LoVo (cell line): ENCODE measurements around the gene COMMD10.

Source experiments
- DNase-seq: peaks from one replicate; pipeline ENCODE4 v3.0.0-alpha.2; 2016; ENCODE audit warnings: low spot score

The COMMD10 gene

GRCh38 chr5:116292321-116292720 lies 207.5 kb downstream of the COMMD10 start:
- no peak for DNase-seq

GRCh38 chr5:116296335-116297072 lies 211.7 kb downstream of the COMMD10 start:
- no peak for DNase-seq

- no peak for DNase-seq
These were observed 212.5 kb downstream of the COMMD10 start for GRCh38 chr5:116297296-116297814.

- no peak for DNase-seq
These were observed 215.2 kb downstream of the COMMD10 start for GRCh38 chr5:116299746-116300640.

GRCh38 chr5:116301110-116301509 lies 216.3 kb downstream of the COMMD10 start:
- no peak for DNase-seq

- DNase-seq = no peak
These were observed 218.5 kb downstream of the COMMD10 start for GRCh38 chr5:116303340-116303739.

GRCh38 chr5:116303810-116304209 lies 219.0 kb downstream of the COMMD10 start:
- DNase-seq = no peak

GRCh38 chr5:116305899-116306298 lies 221.1 kb downstream of the COMMD10 start:
- DNase-seq = no peak

- no peak for DNase-seq
These were observed 222.0 kb downstream of the COMMD10 start for GRCh38 chr5:116306846-116307245.

- no peak for DNase-seq
These were observed 223.6 kb downstream of the COMMD10 start for GRCh38 chr5:116308391-116308790.

- no peak for DNase-seq
These were observed 228.5 kb downstream of the COMMD10 start for GRCh38 chr5:116313366-116313765.

GRCh38 chr5:116315531-116315930 lies 230.7 kb downstream of the COMMD10 start:
- no peak for DNase-seq

GRCh38 chr5:116318091-116318854 lies 233.4 kb downstream of the COMMD10 start:
- no peak for DNase-seq

GRCh38 chr5:116320486-116320885 lies 235.7 kb downstream of the COMMD10 start:
- DNase-seq = no peak

GRCh38 chr5:116329503-116329902 lies 244.7 kb downstream of the COMMD10 start:
- no peak for DNase-seq

- DNase-seq = no peak
These were observed 256.0 kb downstream of the COMMD10 start for GRCh38 chr5:116340799-116341198.
